HCT116 (cell line): Measurements from ENCODE around the gene AHR. TPM values are rescaled to one million over a fixed set of nuclear protein-coding genes. Genes with fewer than 3 reads are reported as not detected.

ENCODE experiments used
- ATAC-seq: fragments of 200-7000 bp; cut with Tn5 transposase; 2 replicates; pipeline ENCODE4 v1.9.1; 2020; ENCODE audit warnings: mild to moderate bottlenecking, moderate library complexity
- BruUV-seq: library from RNA; stranded (reverse); fragments of 400-500 nt; replicated peaks from 2 replicates; lab custom pipeline; 2021; lab: Mats Ljungman, UMichigan
- CTCF ChIA-PET: fragments of 300-600 bp; sonication (Branson Sonifier 250); formaldehyde crosslinking; loops from one replicate; lab custom pipeline; 2021; ENCODE audit warnings: antibody characterized with exemption; lab: Charles Lee
- POLR2A ChIA-PET: fragments of 300-600, 350-600 bp; sonication (Branson Sonifier 250); formaldehyde crosslinking; loops from one replicate; lab custom pipeline; 2021; ENCODE audit warnings: antibody characterized with exemption; lab: Charles Lee
- RAD21 ChIA-PET, 2 experiments: fragments of 300-600 bp; sonication (Branson Sonifier 250); formaldehyde crosslinking; loops; one replicate each; lab custom pipeline; 2023; ENCODE audit warnings: low total read pairs in 2 of 2; ENCODE audit not compliant: uncharacterized antibody in 2 of 2, unreplicated experiment in 2 of 2, low non-redundant PET in 1 of 2; lab: Charles Lee
- DNase-seq: peaks from one replicate; pipeline ENCODE4 v3.0.0-alpha.2; 2010; ENCODE audit warnings: low read depth, low spot score
- H2AFZ ChIP-seq: fragments of 200-600 bp; shearing (Covaris generic), sonication (generic); 2 replicates; pipeline ENCODE4 v1.6.1; 2017; ENCODE audit warnings: low read depth, mixed run types, mixed read lengths, antibody characterized with exemption, low read length; ENCODE audit not compliant: poor library complexity, severe bottlenecking
- H3K27ac ChIP-seq: 2 replicates; pipeline ENCODE4 v1.5.1; 2012; ENCODE audit warnings: low read depth, low read length
- H3K27me3 ChIP-seq: fragments of 200-600 bp; sonication (generic); 2 replicates; pipeline ENCODE4 v1.6.1; 2016; ENCODE audit warnings: mixed run types, low read length, mixed read lengths; ENCODE audit not compliant: insufficient read depth
- H3K36me3 ChIP-seq, 2 experiments: fragments of 200-500 bp in 1 of 2; fragments of 200-600 bp in 1 of 2; sonication (Bioruptor generic) in 1 of 2; sonication (generic) in 1 of 2; 2 replicates each; pipeline versions ENCODE4 v1.5.1 to v1.6.1; 2014 to 2016; ENCODE audit warnings: low read length in 2 of 2, inconsistent platforms in 1 of 2, mixed read lengths in 1 of 2, mixed run types in 1 of 2; ENCODE audit not compliant: insufficient read depth in 2 of 2, control insufficient read depth in 1 of 2
- H3K4me1 ChIP-seq, 2 experiments: fragments of 200-600 bp in 1 of 2; sonication (generic) in 1 of 2; 2 replicates each; pipeline versions ENCODE4 v1.5.1 to v1.6.1; 2012 to 2017; ENCODE audit warnings: low read length in 2 of 2, inconsistent platforms in 1 of 2, mild to moderate bottlenecking in 1 of 2, mixed read lengths in 1 of 2, mixed run types in 1 of 2, moderate library complexity in 1 of 2; ENCODE audit not compliant: insufficient read depth in 2 of 2, control insufficient read depth in 1 of 2
- H3K4me2 ChIP-seq: fragments of 200-600 bp; sonication (generic); 2 replicates; pipeline ENCODE4 v1.6.1; 2017; ENCODE audit warnings: mixed run types, low read length, mixed read lengths
- H3K4me3 ChIP-seq, 2 experiments: fragments of 200-600 bp in 1 of 2; sonication (generic) in 1 of 2; replicated peaks in 1 of 2; 2 replicates each; pipeline ENCODE4 v1.5.1; 2011 to 2016; ENCODE audit warnings: low read length in 2 of 2, control low read depth in 1 of 2, low read depth in 1 of 2, mild to moderate bottlenecking in 1 of 2, mixed read lengths in 1 of 2, mixed run types in 1 of 2
- H3K79me2 ChIP-seq: fragments of 200-600 bp; sonication (generic); 2 replicates; pipeline ENCODE4 v1.6.1; 2017; ENCODE audit warnings: mild to moderate bottlenecking, mixed run types, low read length, moderate library complexity, mixed read lengths; ENCODE audit not compliant: insufficient read depth
- H3K9ac ChIP-seq: fragments of 200-600 bp; sonication (generic); 2 replicates; pipeline ENCODE4 v1.6.1; 2016; ENCODE audit warnings: low read length, mixed read lengths
- H3K9me2 ChIP-seq: fragments of 200-600 bp; sonication (generic), shearing (Covaris generic); 2 replicates; pipeline ENCODE4 v1.6.1; 2017; ENCODE audit warnings: mixed run types, mild to moderate bottlenecking, moderate library complexity; ENCODE audit not compliant: insufficient read depth
- H3K9me3 ChIP-seq, 2 experiments: fragments of 200-500 bp in 1 of 2; fragments of 200-600 bp in 1 of 2; sonication (Bioruptor generic) in 1 of 2; sonication (generic) in 1 of 2; 2 replicates each; pipeline ENCODE4 v1.6.1; 2014 to 2017; ENCODE audit warnings: low read length in 2 of 2, mixed read lengths in 2 of 2, inconsistent platforms in 1 of 2, low read depth in 1 of 2, mild to moderate bottlenecking in 1 of 2, mixed run types in 1 of 2, moderate library complexity in 1 of 2; ENCODE audit not compliant: control insufficient read depth in 1 of 2, insufficient read depth in 1 of 2
- H4K20me1 ChIP-seq: fragments of 200-600 bp; sonication (generic), shearing (Covaris generic); 2 replicates; pipeline ENCODE4 v1.6.1; 2017; ENCODE audit warnings: mixed run types, mild to moderate bottlenecking, moderate library complexity; ENCODE audit not compliant: insufficient read depth
- CTCF ChIP-seq, 3 experiments: fragments of 200-600 bp in 1 of 3; sonication (generic) in 1 of 3; IDR thresholded peaks in 2 of 3; conservative IDR thresholded peaks in 1 of 3; 2 replicates each; pipeline ENCODE4 v1.5.1; 2012 to 2017; ENCODE audit warnings: low read depth in 2 of 3, low read length in 2 of 3, antibody characterized with exemption in 1 of 3, borderline replicate concordance in 1 of 3, control low read depth in 1 of 3, mild to moderate bottlenecking in 1 of 3, mixed read lengths in 1 of 3, mixed run types in 1 of 3, moderate library complexity in 1 of 3; ENCODE audit not compliant: insufficient read depth in 1 of 3
- EGR1 ChIP-seq: IDR thresholded peaks from 2 replicates; pipeline ENCODE4 v1.6.1; 2012; ENCODE audit warnings: low read depth
- ELF1 ChIP-seq: IDR thresholded peaks from 2 replicates; pipeline ENCODE4 v1.6.1; 2012; ENCODE audit warnings: low read depth, borderline replicate concordance
- EZH2phosphoT487 ChIP-seq: fragments of 200-600 bp; IDR thresholded peaks from 2 replicates; pipeline ENCODE4 v1.6.1; 2018; ENCODE audit warnings: antibody characterized with exemption, borderline replicate concordance
- RAD21 ChIP-seq: IDR thresholded peaks from 2 replicates; pipeline ENCODE4 v1.6.1; 2012; ENCODE audit warnings: low read depth, mild to moderate bottlenecking
- SIN3A ChIP-seq: IDR thresholded peaks from 2 replicates; pipeline ENCODE4 v1.6.1; 2012; ENCODE audit warnings: low read depth
- SP1 ChIP-seq: IDR thresholded peaks from 2 replicates; pipeline ENCODE4 v1.6.1; 2012; ENCODE audit warnings: low read depth
- SRF ChIP-seq: IDR thresholded peaks from 2 replicates; pipeline ENCODE4 v1.6.1; 2012; ENCODE audit warnings: low read depth
- intact Hi-C: fragments of 100-400 bp; cut with micrococcal nuclease; formaldehyde crosslinking; loops from 2 replicates; pipeline ENCODE4 v1.10.0; 2022
- total RNA-seq: library from RNA; stranded (reverse); gene quantifications from one replicate; pipeline ENCODE4 v1.2.1, GENCODE V29; 2021; ENCODE audit not compliant: unreplicated experiment

Gene AHR
- total RNA-seq, 1 experiment from 2014 or later = 29.7 TPM

- TF ChIP-seq CTCF (IDR thresholded peaks at IDR 0.05 in 2 of 3, conservative IDR thresholded peaks at IDR 0.05 in 1 of 3; ENCODE audit: borderline replicate concordance in 1 of 3, insufficient read depth in 1 of 3, low read depth in 2 of 3, low read length in 2 of 3) (no peak), SP1 (no peak), RAD21 (no peak), SIN3A (no peak), SRF (no peak), EGR1 (no peak)
Observed at GRCh38 chr7:17362439-17363105, 64.1 kb downstream of the AHR start (continued).

- ChIA-PET POLR2A (no interaction called here), CTCF (no interaction called here), RAD21 (no interaction called here)
- Histone ChIP-seq H3K27ac (no peak overlapping the region), H3K36me3 (no peaks in the 10 kb centered on the region), H3K27me3 (no peaks in the 10 kb centered on the region), H3K9ac (no peak overlapping the region), H3K9me3 (no peaks in the 10 kb centered on the region), H2AFZ (no peak overlapping the region), H3K4me3 (no peak overlapping the region), H3K79me2 (no peaks in the 10 kb centered on the region), H3K9me2 (peaks cover 3% of the 10 kb centered on the region; the same call in 1 of the 2 replicates), H3K4me1 (peaks cover 0 to 9% of the 10 kb centered on the region in 2 experiments; a peak in 2 of 4 replicates), H4K20me1 (no peaks in the 10 kb centered on the region), H3K4me2 (no peak overlapping the region)
- DNase-seq (no peak), ATAC-seq (no peak)
- intact Hi-C loops = no loop called here
- BruUV-seq = no TSS peak
- TF ChIP-seq SIN3A = no peak
- TF ChIP-seq EZH2phosphoT487 = no peak
- no peak for TF ChIP-seq ELF1
Observed at GRCh38 chr7:17364671-17365070, 66.2 kb downstream of the AHR start.
